ENCODE measurements around the gene GRIK2. TPM values are rescaled to one million over a fixed set of nuclear protein-coding genes. Genes with fewer than 3 reads are reported as not detected.

The GRIK2 gene
- total and polyA plus RNA-seq, 7 donors = 0.03 to 2.9 (median 0.53) TPM; not detected in 1

- 87 to 91% (median 88%) methylated on average over 2 of the region's 2 CpGs for WGBS, 3 donors
- Histone ChIP-seq H3K27ac (no peak overlapping the region), H3K27me3 (ENCODE audit: insufficient read depth in 3 of 3, low read length in 2 of 3) (no peaks in the 10 kb centered on the region), H3K4me3 (no peak overlapping the region), H3K36me3 (ENCODE audit: insufficient read depth in 1 of 2, low read depth in 1 of 2) (no peaks in the 10 kb centered on the region), H3K9me3 (peaks cover 15% of the 10 kb centered on the region), H3K4me1 (no peaks in the 10 kb centered on the region)
- no peak for TF ChIP-seq CTCF (IDR thresholded peaks at IDR 0.05)
- ATAC-seq = no peak
- intact Hi-C loops (cut with DNase I) = no loop called here
- DNase-seq = no peak
These were observed 432.8 kb downstream of the GRIK2 start for GRCh38 chr6:101826269-101826668.

GRCh38 chr6:101826678-101827077 is 433.2 kb downstream of the GRIK2 start:
- Histone ChIP-seq H3K27me3 (ENCODE audit: insufficient read depth in 3 of 3, low read length in 2 of 3) (no peaks in the 10 kb centered on the region), H3K27ac (no peak overlapping the region), H3K36me3 (ENCODE audit: insufficient read depth in 1 of 2, low read depth in 1 of 2) (no peaks in the 10 kb centered on the region), H3K9me3 (peaks cover 15% of the 10 kb centered on the region), H3K4me3 (no peak overlapping the region), H3K4me1 (no peaks in the 10 kb centered on the region)
- WGBS, 3 donors = 53 to 63% (median 55%) methylated on average over 3 of the region's 3 CpGs
- ATAC-seq (no peak), DNase-seq (no peak)
- intact Hi-C loops (cut with DNase I) = no loop called here
- no peak for TF ChIP-seq CTCF (IDR thresholded peaks at IDR 0.05)

GRCh38 chr6:101830501-101831031 is 437.1 kb downstream of the GRIK2 start:
- no peak for DNase-seq
- TF ChIP-seq CTCF (IDR thresholded peaks at IDR 0.05) = no peak
- no peak for ATAC-seq
- Histone ChIP-seq H3K9me3 (peaks cover 15% of the 10 kb centered on the region), H3K27me3 (ENCODE audit: insufficient read depth in 3 of 3, low read length in 2 of 3) (no peaks in the 10 kb centered on the region), H3K27ac (no peak overlapping the region), H3K4me3 (no peak overlapping the region), H3K36me3 (ENCODE audit: insufficient read depth in 1 of 2, low read depth in 1 of 2) (no peaks in the 10 kb centered on the region), H3K4me1 (no peaks in the 10 kb centered on the region)
- intact Hi-C loops (cut with DNase I) = no loop called here

- ATAC-seq (no peak), DNase-seq (peak in 1 of 2 donors; percentile 25)
- intact Hi-C loops (cut with DNase I) = no loop called here
- H3K9me3 ChIP-seq = peaks cover 15% of the 10 kb centered on the region
- no peak overlapping the region for H3K4me3 ChIP-seq
- H3K36me3 ChIP-seq (ENCODE audit: insufficient read depth in 1 of 2, low read depth in 1 of 2) = no peaks in the 10 kb centered on the region
- no peaks in the 10 kb centered on the region for H3K4me1 ChIP-seq
- H3K27ac ChIP-seq = no peak overlapping the region
- no peak for TF ChIP-seq CTCF (IDR thresholded peaks at IDR 0.05)
- WGBS, 3 donors = 22 to 26% (median 25%) methylated on average over 2 of the region's 2 CpGs
- no peaks in the 10 kb centered on the region for H3K27me3 ChIP-seq (ENCODE audit: insufficient read depth in 3 of 3, low read length in 2 of 3)
These were observed 438.9 kb downstream of the GRIK2 start for GRCh38 chr6:101832371-101832770.

GRCh38 chr6:101840100-101840499 is 446.6 kb downstream of the GRIK2 start:
- Histone ChIP-seq H3K27ac (no peak overlapping the region), H3K4me1 (no peaks in the 10 kb centered on the region), H3K27me3 (ENCODE audit: insufficient read depth in 3 of 3, low read length in 2 of 3) (no peaks in the 10 kb centered on the region), H3K4me3 (no peak overlapping the region), H3K9me3 (no peaks in the 10 kb centered on the region), H3K36me3 (ENCODE audit: insufficient read depth in 1 of 2, low read depth in 1 of 2) (no peaks in the 10 kb centered on the region)
- 63 to 67% (median 65%) methylated on average over 1 of the region's 1 CpG for WGBS, 3 donors
- DNase-seq (no peak), ATAC-seq (no peak)
- TF ChIP-seq CTCF (IDR thresholded peaks at IDR 0.05) = no peak
- intact Hi-C loops (cut with DNase I) = no loop called here

All from psoas muscle (tissue), 8 donors.